Stimulated activated CD8-positive, alpha-beta memory T cell treated with anti-CD3 and anti-CD28 coated beads, Interleukin-12 subunit alpha, Interleukin-12 subunit beta, amount 100 ng/mL, for 1 hour (primary cell): ENCODE data around the gene PTCH2.
"Not testable (repeated sequence)": the region's sequence is repeated elsewhere in the genome, so short reads cannot be mapped to it uniquely, and the experiment has no call there.

Source experiments
- DNase-seq: peaks from one replicate; pipeline ENCODE4 v3.0.0-alpha.2; 2020; ENCODE audit warnings: low read depth

The PTCH2 gene

GRCh38 chr1:44819608-44820327, 23.3 kb downstream of the PTCH2 start:
- peak; percentile 71 for DNase-seq

- DNase-seq: no peak
Measured at GRCh38 chr1:44819196-44819607, 23.9 kb downstream of the PTCH2 start.

DNA sequence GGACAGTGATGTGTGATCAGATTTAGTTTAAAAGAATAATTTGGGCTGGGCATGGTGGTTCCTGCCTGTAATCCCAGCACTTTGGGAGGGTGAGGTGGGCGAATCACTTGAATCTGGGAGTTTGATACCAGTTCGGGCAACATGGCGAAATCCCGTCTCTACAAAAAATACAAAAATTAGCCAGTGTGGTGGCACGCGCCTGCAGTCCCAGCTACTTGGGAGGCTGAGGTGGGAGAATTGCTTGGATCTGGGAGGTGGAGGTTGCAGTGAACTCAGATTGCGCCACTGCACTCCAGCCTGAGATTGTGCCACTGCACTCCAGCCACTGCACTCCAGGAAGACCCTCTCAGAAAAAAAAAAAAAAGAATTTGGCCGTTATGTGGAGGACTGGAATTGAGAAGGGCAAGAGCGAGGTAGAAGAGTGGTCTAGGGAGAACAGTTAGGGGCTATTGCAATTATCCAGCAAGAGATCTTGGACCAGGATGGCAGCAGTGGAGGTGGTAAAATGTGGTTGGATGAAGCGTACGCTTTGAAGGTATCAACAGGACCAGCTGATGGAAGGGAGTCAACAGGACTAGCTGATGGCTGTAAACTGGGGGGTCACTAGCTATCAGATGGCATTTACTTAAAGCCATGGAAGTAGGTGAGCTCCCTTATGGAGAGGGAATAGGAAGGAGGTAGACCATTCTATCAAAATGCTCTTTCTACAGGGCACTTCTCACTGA, 25.1 kb downstream of the PTCH2 start:
- no peak for DNase-seq

DNA sequence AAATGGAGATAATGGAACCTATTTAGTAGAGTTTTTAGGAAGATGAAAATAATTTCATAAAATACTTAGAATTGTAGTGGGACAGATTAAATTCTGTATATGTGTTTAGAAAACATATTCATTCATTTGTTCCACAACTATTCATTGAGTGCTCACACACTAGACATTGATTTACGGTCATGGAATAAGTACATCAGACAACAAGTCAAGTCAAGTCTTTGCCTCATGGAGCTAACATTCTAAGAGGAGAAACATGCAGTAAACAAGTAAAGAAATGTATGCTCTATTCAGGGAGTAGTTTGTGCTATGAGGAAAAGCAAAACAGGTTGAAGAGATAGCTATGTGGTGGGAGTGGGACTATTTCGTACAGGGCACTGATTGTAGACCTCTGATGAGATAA, 25.7 kb downstream of the PTCH2 start:
- no peak for DNase-seq

DNA sequence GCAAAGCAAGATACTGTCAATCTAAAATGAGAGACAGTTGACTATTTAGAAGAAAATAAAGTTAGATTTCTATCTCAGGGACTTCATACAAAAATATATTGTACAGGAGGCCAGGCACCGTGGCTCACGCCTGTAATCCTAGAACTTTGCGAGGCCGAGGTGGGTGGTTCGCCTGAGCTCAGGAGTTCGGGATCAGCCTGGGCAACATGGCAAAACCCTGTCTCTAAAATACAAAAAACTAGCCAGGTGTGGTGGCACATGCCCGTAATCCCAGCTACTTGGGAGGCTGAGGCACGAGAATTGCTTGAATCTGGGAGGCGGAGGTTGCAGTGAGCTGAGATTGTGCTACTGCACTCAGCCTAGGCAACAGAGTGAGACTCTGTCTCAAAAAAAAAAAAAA, 27.1 kb downstream of the PTCH2 start:
- DNase-seq: not testable (repeated sequence)

GRCh38 chr1:44812822-44813543, 30.1 kb downstream of the PTCH2 start:
- no peak for DNase-seq

DNA sequence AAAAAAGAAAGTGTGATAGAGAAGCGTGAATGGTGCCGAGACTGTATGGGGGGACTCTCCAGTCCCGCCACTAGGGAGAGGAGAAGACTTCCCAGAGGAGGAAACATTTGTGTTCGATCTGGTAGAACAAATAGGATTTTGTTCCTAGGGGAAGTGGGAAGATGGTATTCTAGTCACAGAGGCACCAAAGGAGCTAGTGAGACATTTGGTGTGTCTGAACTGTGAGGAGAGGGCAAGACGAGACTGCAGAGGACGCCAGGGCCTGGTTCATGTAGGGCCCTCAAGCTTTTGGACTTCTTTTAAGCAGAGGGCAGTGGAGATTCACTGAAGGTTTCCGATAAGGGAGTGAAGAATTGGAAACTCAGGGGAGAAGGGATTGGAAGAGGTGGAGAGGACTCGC, 31.8 kb downstream of the PTCH2 start:
- DNase-seq: no peak

- not testable (repeated sequence) for DNase-seq
Measured at GRCh38 chr1:44810762-44811105, 32.3 kb downstream of the PTCH2 start.

- no peak for DNase-seq
Measured at GRCh38 chr1:44810101-44810761, 32.8 kb downstream of the PTCH2 start.

DNA sequence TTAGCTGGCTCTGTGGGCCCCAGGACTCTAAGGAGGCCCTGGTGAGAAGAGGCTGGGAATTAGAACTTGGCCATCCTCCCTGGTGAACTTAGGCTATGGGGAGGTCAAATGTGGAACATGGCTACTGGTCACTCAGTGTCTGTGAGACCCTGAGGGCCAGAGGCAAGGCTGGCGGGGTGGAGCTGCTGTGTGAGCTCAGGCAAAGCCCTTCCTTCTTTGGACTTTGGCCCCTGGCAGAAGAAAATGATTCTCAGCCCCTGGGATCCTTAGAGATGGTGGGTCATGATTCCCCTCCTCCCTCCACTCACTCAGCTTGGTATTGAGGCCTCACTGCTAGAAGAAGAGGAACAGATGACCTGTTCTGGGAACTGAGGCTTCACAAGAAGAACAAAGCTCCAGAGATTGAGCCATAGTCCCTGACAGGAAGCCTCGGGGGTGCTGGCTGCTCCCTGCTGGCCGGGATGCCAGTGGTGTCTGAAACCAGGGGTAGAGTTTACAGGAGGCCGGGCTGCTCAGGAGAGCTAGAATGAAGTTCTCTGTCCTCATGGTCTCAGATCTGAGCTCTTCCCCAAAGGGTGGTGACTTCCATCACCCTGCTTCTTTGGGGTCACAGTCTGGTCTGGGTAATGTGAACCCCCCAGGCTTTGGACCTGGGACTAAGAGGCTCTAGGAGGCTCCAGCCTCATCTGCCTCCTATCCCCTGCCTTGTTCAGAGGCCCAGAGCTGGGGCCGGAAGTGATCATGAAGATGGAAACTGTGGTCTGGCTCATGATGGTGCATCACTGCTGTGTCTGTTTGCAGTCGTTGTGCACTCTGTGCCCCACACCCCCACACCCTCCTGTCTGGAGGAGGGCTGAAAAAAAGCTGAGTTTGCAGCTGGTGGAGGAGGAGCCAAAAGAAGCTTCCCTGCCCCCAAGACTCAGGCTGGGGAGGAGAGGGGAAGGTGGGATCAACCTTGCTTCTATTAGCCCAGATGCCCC, 33.8 kb downstream of the PTCH2 start:
- DNase-seq: peak; percentile 75

DNA sequence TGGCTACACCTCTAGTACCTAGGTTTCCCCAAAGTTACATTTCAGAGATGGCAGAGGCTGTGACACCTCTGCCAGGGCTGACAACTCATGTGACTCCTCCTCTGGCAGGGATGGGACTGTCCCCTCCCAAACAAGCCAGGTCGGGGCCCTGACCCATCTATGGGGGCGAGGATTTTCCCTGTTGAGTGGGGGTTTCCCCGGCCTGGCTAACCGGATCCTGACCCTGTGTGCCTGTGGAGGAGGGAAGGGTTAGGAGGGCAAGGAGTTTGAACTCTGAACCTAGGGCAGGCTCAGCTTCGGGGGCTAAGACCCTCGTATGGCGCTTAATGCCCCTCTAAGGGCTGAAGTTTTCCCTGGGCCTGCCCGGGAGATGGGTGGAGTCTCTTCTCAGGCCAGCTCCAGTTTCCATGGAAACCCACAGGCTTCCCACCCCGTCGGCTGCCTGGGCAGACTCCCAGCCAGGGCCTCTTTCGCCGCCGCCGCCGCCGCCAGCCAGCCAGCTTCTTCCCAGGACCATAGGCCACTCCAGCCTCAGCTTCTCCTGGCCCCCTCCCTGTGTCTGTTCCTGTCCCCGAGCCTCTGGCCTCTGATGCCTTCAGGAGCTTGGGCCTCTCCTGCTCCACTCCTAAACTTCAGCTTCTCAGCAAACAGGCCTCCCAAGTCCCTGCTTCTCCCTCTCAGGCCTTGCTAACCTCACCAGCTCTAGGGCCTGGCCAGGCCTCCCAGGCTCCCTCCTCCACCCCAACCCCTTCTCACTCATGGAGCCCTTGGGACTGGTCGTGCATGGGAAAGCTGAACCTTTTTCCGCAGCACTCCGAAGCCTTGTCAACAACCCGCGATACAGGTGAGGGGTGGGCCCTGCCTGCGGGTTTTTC, 34.8 kb downstream of the PTCH2 start, which contains the start of gene BTBD19:
TSS of gene BTBD19 (plus strand) at position 461 of the 875 bp plus-strand sequence. CDS start at position 759, 298 bp downstream.
- no peak for DNase-seq

DNA sequence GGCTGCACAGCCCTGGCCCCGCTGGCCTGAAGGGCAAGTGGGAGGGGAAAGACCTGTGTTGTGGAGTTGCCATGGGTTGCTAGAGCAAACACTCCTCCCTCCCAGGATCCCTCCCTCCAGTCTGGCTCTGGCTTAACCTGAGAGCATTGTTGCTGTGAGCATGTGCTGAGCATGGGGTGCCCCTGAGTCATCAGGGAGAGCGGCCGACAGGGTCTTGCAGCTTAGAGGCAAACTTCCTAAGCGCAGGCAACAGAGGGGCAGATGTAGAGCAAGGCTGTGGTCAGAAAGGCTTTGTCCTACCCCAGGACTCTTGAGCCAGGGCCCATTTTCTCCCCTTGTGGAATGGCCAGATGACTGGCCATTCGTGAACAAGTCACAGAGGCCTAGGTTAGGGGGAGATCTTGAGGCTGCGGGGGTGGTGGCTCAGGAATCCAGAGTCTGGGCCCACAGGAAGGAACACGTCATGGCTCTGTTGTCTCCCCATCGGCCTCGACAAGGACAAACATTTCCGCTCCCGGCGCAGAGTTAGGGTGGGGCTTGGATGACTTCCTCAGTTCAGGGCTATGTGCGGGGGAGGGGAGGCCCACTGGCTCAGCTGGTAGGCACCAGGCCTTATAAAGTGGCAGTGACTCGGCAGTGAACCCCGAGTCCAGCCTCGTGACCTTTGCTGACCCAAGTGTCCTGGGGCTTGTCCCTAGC, 35.5 kb downstream of the PTCH2 start:
- DNase-seq: peak; percentile 86

DNA sequence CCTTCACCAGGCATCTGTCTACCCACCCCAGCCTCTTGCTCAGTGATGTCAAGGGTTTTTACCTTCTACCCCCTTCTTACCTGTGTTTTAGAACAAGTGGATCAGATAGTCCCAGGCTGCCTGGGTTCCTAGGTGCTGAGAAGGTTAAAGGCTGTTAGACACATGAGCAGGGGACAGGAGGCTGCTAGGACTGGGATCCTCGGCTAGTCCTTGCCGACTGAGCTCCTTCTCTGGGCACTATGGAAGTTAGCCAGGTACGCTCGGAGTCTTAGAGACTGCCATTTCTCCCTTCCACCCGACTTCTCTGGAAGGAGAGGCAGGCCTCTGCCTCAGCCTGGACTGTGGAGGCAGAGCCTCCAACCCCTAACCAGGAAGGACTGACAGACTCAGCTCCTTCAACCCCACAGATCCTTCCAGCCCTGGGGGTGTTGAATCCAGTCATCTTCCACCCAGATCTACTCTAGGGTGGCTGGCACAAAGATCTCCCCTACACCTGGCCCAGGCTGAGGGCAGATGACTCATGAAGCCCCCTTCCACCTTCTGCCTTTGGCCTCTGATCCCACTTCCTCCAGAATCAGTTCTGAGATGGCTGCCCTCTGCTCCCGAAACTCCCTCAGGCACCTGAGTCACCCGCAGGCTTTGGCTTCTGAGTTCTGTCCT, 36.2 kb downstream of the PTCH2 start, which contains the start of gene DYNLT4:
TSS of gene DYNLT4 (minus strand) at position 648 of the 660 bp plus-strand sequence. CDS start 683 bp downstream, outside the sequence.
- no peak for DNase-seq

- no peak for DNase-seq
Measured at GRCh38 chr1:44806025-44806703, 36.9 kb downstream of the PTCH2 start.

DNA sequence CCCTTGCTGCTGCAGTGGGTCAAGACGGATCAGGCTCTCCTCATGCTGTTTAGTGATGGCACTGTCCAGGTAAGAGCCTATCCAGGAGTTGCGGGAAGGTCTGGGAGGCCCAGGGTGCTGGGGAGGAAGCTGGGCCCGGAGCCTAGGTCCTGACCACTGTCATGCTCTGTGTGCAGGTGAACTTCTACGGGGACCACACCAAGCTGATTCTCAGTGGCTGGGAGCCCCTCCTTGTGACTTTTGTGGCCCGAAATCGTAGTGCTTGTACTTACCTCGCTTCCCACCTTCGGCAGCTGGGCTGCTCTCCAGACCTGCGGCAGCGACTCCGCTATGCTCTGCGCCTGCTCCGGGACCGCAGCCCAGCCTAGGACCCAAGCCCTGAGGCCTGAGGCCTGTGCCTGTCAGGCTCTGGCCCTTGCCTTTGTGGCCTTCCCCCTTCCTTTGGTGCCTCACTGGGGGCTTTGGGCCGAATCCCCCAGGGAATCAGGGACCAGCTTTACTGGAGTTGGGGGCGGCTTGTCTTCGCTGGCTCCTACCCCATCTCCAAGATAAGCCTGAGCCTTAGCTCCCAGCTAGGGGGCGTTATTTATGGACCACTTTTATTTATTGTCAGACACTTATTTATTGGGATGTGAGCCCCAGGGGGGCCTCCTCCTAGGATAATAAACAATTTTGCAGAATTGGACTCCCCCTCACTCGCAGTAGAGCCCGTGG, 37.6 kb downstream of the PTCH2 start:
- DNase-seq: no peak

DNA sequence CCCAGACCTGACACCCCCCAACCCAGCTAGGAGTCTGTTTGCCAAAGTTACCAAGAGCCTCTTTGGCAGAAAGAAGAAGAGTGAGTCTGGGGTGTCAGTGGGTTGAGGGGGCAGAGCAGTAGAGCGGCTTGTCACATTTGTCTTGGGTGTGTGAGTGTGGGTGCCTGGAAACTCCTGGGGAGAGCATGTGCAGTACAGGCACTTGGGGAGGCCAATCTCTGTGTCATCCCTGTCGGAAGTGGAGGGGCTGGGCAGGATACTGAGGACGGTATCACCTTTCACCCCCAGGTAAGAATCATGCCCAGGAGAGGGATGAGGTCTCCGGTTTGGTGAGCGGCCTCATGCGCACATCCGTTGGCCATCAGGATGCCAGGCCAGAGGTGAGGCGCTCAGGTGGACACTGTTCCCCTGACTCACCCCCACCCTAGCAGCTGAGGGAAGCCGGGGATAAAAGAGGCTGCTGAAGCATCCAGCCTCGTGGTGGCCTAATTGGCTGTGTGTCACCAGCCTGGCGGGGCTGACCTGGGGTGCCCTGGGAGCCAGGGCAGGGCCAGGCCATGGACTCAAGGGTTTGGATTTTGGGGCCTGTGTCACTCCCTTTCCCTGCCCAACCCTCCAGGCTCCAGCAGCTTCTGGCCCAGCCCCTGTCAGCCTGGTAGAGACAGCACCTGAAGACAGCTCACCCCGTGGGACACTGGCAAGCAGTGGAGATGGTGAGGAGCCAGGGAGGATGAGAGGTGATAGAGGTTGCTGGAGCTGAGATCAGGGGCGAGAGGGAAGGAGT, 39.5 kb downstream of the PTCH2 start:
- DNase-seq: no peak

- DNase-seq: no peak
Measured at GRCh38 chr1:44803062-44803311, 40.1 kb downstream of the PTCH2 start.
